Stimulated activated naive CD4-positive, alpha-beta T cell treated with Interleukin-2 at 50 U/mL for 16 hours (primary cell): ENCODE results near the gene CD63.

ENCODE experiments used
- DNase-seq: peaks from one replicate; lab custom pipeline; 2025; lab: John Stamatoyannopoulos, UW

The CD63 gene

GRCh38 chr12:55686366-55687010, 42.3 kb downstream of the CD63 start:
- DNase-seq, result no peak

DNA sequence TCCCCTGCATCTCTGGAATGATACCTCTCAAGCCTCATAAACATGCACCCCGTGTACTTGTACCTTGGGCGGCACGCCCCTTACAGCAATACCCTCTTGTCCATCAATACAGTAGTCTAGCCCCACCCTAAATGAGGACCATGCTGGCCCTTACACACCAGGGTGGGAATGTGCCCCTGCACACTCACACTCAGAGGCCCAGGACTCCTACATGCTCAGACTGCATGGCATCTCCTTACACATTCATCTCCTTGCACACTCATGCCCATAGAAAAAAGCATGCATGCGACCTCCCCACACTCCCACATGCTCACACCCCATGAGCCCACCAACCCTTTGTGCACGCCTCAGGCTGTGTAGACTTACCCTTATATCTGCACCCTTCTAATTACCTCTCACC, 43.1 kb downstream of the CD63 start:
- no peak for DNase-seq

- DNase-seq, result no peak
These were observed 43.9 kb downstream of the CD63 start for GRCh38 chr12:55684761-55685370.

- no peak for DNase-seq
These were observed 45.1 kb downstream of the CD63 start for GRCh38 chr12:55683676-55684075.

DNA sequence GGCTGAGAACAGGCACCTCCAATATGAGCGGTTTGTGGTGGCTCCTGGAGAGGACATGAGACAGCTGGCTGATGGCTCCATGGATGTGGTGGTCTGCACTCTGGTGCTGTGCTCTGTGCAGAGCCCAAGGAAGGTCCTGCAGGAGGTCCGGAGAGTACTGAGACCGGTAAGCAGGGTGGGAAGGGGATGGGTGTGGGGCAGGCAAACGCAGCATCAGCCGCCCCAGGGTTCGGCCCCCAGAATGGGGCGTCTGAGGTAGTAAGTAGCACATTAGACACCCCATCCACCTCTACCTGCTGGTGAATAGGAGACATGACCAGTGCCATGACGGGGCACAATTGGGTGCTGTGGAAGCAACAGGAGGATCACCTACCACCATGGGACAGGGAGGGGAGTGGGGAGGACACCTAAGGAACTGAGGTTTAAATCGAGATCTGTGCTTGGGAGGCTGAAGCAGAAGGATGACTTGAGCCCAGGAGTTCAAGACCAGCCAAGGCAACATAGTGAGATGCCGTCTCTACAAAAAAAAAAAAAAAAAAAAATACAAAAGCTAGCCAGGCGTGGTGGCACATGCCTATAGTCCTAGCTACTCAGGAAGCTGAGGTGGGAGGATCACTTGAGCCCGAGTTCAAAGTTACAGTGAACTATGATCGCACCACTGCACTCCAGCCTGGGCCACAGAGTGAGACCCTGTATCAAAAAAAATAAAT, 46.6 kb downstream of the CD63 start:
- DNase-seq, result no peak

DNA sequence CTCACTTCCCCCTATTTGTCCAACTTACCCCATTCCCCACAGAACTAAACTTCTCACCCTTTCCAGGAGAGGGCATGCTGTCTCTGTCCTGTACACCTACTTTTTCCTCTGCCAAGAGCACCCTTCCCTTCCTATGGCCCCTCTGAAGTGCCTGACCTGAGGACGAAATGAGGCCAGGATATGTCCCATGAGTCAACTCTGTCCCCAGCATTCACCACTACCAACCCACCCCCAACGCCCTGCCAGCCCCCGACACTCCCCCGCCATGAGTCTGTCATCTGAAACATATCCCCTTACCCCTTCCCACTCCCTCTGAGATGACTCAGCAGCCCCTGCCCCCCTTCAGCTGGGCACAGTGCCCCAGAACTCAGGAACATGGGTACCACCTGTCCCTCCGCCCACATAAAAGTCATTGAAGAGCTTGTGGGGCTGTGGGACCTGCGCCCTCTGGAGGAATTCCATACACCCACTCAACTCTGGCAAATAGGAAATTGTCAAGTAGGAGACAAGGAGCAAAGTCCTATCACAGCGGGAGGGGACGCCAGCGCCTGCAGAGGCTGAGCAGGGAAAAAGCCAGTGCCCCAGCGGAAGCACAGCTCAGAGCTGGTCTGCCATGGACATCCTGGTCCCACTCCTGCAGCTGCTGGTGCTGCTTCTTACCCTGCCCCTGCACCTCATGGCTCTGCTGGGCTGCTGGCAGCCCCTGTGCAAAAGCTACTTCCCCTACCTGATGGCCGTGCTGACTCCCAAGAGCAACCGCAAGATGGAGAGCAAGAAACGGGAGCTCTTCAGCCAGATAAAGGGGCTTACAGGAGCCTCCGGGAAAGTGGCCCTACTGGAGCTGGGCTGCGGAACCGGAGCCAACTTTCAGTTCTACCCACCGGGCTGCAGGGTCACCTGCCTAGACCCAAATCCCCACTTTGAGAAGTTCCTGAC, 47.4 kb downstream of the CD63 start:
- DNase-seq, result no peak

DNA sequence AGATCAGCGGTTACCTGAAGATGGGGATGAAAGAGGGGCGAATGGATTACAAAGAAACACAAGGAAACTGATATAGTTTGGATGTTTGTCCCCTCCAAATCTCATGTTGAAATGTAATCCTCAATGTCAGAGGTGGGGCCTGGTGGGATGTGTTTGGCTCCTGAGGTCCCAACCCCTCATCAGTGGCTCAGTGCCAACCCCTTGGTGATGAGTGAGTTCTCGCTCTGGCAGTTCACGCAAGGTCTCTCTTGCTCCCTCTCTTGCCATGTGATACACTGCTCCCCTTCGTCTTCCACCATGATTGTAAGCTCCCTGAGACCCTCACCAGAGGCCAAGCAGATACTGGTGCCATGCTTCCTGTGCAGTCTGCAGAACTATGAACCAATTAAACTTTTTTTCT, 49.1 kb downstream of the CD63 start:
- DNase-seq, result no peak

DNA sequence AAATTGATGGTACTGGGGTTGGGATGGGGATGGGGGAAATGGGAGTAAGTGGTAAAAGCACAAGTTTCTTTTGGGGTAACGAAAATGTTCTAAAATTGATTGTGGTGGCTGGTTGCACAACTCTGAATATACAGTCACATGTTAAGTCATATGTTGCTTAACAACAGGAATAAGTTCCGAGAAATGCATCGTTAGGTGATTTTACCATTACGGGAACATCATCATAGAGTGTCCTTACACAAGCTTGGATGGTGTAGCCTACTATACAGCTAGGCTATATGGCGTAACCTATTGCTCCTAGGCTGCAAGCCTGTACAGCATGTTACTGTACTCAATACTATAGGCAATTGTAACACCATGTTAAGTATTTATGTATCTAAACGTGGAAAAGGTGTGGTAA, 52.1 kb downstream of the CD63 start:
- no peak for DNase-seq

- DNase-seq, result no peak
These were observed 53.1 kb downstream of the CD63 start for GRCh38 chr12:55675666-55676065.
